GM12892 (cell line): ENCODE measurements around the gene ABCC1.

Experiments used
- DNase-seq: peaks from one replicate; pipeline ENCODE4 v3.0.0; 2011; ENCODE audit not compliant: insufficient read length
- FAIRE-seq: peaks from 2 replicates; lab custom pipeline; 2011; peaks lifted over from hg19 to GRCh38; lab: Jason Lieb, UNC
- POLR2A ChIP-seq: IDR thresholded peaks from 2 replicates; pipeline ENCODE4 v1.6.1; 2011; ENCODE audit warnings: low read depth, low read length, control low read depth
- POLR2AphosphoS5 ChIP-seq: IDR thresholded peaks from 2 replicates; pipeline ENCODE4 v1.6.1; 2011; ENCODE audit warnings: low read depth, low read length, control low read depth
- TAF1 ChIP-seq: IDR thresholded peaks from 2 replicates; pipeline ENCODE4 v1.6.1; 2011; ENCODE audit warnings: low read depth, mild to moderate bottlenecking, control low read depth, low read length, borderline replicate concordance

The ABCC1 gene

GRCh38 chr16:16036359-16036792, 87.0 kb downstream of the ABCC1 start:
- FAIRE-seq (no peak), DNase-seq (no peak)
- TF ChIP-seq POLR2AphosphoS5 (no peak), TAF1 (no peak), POLR2A (no peak)

GRCh38 chr16:16037521-16037920, 88.1 kb downstream of the ABCC1 start:
- FAIRE-seq: no peak
- no peak for TF ChIP-seq POLR2AphosphoS5
- TF ChIP-seq TAF1: no peak
- TF ChIP-seq POLR2A: no peak
- no peak for DNase-seq

- TF ChIP-seq TAF1: no peak
- TF ChIP-seq POLR2A: no peak
- no peak for TF ChIP-seq POLR2AphosphoS5
- FAIRE-seq: no peak
- DNase-seq: no peak
Observed at GRCh38 chr16:16037970-16038369, 88.6 kb downstream of the ABCC1 start.

GRCh38 chr16:16038950-16039349, 89.5 kb downstream of the ABCC1 start:
- DNase-seq (no peak), FAIRE-seq (no peak)
- no peak for TF ChIP-seq TAF1
- no peak for TF ChIP-seq POLR2AphosphoS5
- no peak for TF ChIP-seq POLR2A

- no peak for TF ChIP-seq POLR2A
- TF ChIP-seq POLR2AphosphoS5: no peak
- no peak for TF ChIP-seq TAF1
- DNase-seq: no peak
- FAIRE-seq: no peak
Observed at GRCh38 chr16:16041196-16041892, 91.9 kb downstream of the ABCC1 start.

- DNase-seq: no peak
- FAIRE-seq: no peak
- TF ChIP-seq POLR2A: no peak
- no peak for TF ChIP-seq POLR2AphosphoS5
- no peak for TF ChIP-seq TAF1
Observed at GRCh38 chr16:16042076-16042475, 92.7 kb downstream of the ABCC1 start.

- FAIRE-seq: no peak
- no peak for TF ChIP-seq POLR2AphosphoS5
- TF ChIP-seq POLR2A: no peak
- TF ChIP-seq TAF1: no peak
- no peak for DNase-seq
Observed at GRCh38 chr16:16045296-16045695, 95.9 kb downstream of the ABCC1 start.

- no peak for DNase-seq
- TF ChIP-seq TAF1 (no peak), POLR2A (no peak), POLR2AphosphoS5 (no peak)
- no peak for FAIRE-seq
Observed at GRCh38 chr16:16045879-16046278, 96.5 kb downstream of the ABCC1 start.

GRCh38 chr16:16047761-16048160, 98.3 kb downstream of the ABCC1 start:
- FAIRE-seq (no peak), DNase-seq (no peak)
- TF ChIP-seq TAF1: no peak
- TF ChIP-seq POLR2AphosphoS5: no peak
- no peak for TF ChIP-seq POLR2A

GRCh38 chr16:16048904-16049582, 99.6 kb downstream of the ABCC1 start:
- DNase-seq (no peak), FAIRE-seq (no peak)
- TF ChIP-seq TAF1 (no peak), POLR2A (no peak), POLR2AphosphoS5 (no peak)

- no peak for DNase-seq
- no peak for FAIRE-seq
- TF ChIP-seq POLR2AphosphoS5 (no peak), TAF1 (no peak), POLR2A (no peak)
Observed at GRCh38 chr16:16050106-16050505, 100.7 kb downstream of the ABCC1 start.

GRCh38 chr16:16051132-16051531, 101.7 kb downstream of the ABCC1 start:
- no peak for DNase-seq
- no peak for FAIRE-seq
- TF ChIP-seq POLR2AphosphoS5 (no peak), POLR2A (no peak), TAF1 (no peak)
